ENCODE data around the gene OR4E1.
"Not testable (repeated sequence)": the region's sequence is repeated elsewhere in the genome, so short reads cannot be mapped to it uniquely, and the experiment has no call there.

OR4E1 gene

DNA sequence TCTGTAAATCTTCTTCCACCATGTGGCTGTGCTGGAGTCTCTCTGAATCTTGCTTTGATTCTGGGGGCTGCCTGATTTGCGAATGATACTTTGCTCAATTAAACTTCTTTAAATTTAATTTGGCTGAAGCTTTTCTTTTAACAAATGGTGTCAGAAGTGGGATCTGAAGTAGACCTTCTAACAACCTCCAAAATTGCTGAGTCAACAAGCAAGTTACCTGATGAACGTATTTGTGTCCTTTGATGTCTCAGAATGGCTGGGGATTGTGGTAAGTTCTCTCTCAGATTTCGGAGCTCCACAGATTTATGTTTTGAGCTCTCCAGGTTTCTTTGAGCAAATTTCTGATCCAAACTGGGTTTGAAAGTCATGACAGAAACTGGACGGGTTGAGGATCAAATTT lies 1.9 kb upstream of the OR4E1 start:
- no peak overlapping the region for H3K27ac Mint-ChIP-seq
- no peak for DNase-seq (ENCODE audit: low spot score in 2 of 2)
- no peaks in the 10 kb centered on the region for H3K4me1 Mint-ChIP-seq
- no peaks in the 10 kb centered on the region for H3K36me3 Mint-ChIP-seq
- H3K9me3 Mint-ChIP-seq, result no peaks in the 10 kb centered on the region
- no peak for ATAC-seq
- no peak overlapping the region for H3K4me3 Mint-ChIP-seq

DNA sequence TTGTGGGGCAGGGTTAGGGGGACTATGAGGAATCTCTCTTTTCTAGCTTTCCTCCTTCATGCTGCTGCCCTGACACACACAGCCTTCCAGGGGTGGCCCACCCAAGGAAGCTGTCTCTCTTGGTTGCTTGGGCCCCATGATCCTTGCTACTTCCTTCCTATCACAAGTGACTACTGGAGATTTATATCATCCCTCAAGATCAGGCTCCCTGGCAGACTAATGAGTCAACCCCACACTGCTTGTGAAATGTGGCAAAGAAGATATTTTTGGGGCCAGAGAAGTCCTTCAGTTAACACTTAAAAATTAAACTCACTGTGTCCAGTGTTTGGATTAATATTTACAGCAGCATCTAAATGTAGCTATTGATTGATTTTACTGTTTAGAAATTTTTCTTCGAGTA lies 1.5 kb downstream of the OR4E1 start:
- Mint-ChIP-seq H3K9me3 (no peaks in the 10 kb centered on the region), H3K4me1 (no peaks in the 10 kb centered on the region), H3K27ac (no peak overlapping the region), H3K36me3 (no peaks in the 10 kb centered on the region), H3K4me3 (no peak overlapping the region)
- DNase-seq (ENCODE audit: low spot score in 2 of 2), result no peak
- ATAC-seq, result no peak

DNA sequence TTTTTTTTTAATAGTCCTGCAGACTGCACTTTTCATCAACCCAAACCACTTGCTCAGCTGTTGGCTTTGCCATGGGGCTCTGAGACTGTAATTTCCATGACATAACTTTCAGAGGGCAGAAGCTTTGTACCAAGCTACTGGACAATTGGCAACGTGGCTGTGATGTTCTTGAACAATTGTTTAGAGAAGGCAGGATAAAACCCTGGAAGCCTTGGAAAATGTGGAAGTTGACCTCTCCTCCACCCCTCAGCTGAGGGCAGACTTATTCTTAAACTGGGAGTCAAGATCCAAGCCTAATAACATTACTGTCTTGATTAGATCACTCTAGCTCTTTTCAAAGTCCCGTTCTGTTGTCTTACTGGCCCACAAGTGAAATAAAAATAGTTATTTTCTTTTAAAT lies 2.2 kb downstream of the OR4E1 start:
- H3K27ac Mint-ChIP-seq, result no peak overlapping the region
- H3K9me3 Mint-ChIP-seq, result no peaks in the 10 kb centered on the region
- H3K4me3 Mint-ChIP-seq, result no peak overlapping the region
- no peaks in the 10 kb centered on the region for H3K4me1 Mint-ChIP-seq
- DNase-seq (ENCODE audit: low spot score in 2 of 2) (no peak), ATAC-seq (no peak)
- H3K36me3 Mint-ChIP-seq, result no peaks in the 10 kb centered on the region

DNA sequence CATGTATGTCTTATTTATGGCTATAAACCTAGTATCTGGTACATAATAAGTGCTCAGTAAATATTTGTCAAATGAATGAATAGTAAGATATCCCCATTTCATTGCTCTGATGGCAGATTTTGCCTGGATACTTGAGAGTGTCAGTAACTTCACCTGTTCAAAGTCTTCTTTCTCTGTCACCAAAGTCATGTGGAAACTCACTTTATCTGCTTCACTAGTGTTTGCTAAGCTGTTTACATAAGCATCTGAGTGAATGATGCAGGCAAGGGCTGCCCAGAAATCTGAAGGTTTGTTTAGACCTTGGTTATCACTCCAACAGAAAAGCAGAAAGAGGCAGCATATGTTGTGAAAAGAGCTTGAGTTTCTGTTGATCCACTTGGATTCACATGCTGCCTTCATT lies 4.3 kb downstream of the OR4E1 start:
- H3K27ac Mint-ChIP-seq, result no peak overlapping the region
- H3K9me3 Mint-ChIP-seq, result no peaks in the 10 kb centered on the region
- no peak overlapping the region for H3K4me3 Mint-ChIP-seq
- no peaks in the 10 kb centered on the region for H3K4me1 Mint-ChIP-seq
- DNase-seq (ENCODE audit: low spot score in 2 of 2) (no peak), ATAC-seq (no peak)
- H3K36me3 Mint-ChIP-seq, result no peaks in the 10 kb centered on the region

DNA sequence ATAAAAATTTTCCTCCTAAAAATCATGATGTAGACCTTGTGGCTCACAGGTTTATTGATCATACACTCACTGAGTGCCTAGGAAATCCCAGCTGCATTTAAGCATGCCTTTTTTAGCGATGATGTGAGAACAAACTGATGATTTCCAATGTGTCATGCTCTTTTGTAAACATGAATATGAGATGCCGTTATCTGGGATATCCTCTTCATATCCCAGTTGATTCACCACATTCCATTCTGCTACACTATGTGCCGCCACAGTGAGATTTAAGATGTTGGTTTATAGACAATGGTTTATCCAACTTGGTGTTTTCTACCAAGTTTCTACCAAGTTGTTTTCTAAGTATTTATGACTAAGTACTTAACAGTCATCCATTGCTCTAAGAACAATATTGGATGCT lies 5.2 kb downstream of the OR4E1 start:
- no peak overlapping the region for H3K27ac Mint-ChIP-seq
- no peak for DNase-seq (ENCODE audit: low spot score in 2 of 2)

DNA sequence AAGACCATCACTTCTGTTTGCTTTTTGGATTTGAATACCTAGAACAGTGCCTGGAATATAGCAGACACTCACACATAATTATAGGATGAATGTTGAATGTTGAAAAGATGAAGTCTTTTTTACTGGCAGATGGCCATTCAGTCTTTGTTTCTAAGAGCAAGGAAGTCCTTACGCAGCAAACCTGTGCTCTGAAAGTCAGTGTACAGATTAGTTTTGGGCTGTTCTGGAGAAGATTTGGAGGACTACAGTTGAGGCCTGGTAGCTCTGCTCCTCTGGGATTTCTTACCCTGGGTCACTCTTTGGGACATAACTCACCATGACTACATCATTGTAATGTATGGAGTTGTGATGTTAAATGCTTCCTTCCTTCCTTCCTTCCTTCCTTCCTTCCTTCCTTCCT lies 16.6 kb downstream of the OR4E1 start:
- Mint-ChIP-seq H3K4me1 (no peaks in the 10 kb centered on the region), H3K36me3 (no peaks in the 10 kb centered on the region), H3K27ac (no peak overlapping the region), H3K9me3 (no peaks in the 10 kb centered on the region), H3K4me3 (no peak overlapping the region)
- no peak for DNase-seq (ENCODE audit: low spot score in 2 of 2)
- ATAC-seq, result no peak

More for the DNA sequence above, 5.2 kb downstream of the OR4E1 start:
- ATAC-seq, result no peak
- Mint-ChIP-seq H3K4me3 (no peak overlapping the region), H3K4me1 (no peaks in the 10 kb centered on the region), H3K9me3 (no peaks in the 10 kb centered on the region), H3K36me3 (no peaks in the 10 kb centered on the region)

DNA sequence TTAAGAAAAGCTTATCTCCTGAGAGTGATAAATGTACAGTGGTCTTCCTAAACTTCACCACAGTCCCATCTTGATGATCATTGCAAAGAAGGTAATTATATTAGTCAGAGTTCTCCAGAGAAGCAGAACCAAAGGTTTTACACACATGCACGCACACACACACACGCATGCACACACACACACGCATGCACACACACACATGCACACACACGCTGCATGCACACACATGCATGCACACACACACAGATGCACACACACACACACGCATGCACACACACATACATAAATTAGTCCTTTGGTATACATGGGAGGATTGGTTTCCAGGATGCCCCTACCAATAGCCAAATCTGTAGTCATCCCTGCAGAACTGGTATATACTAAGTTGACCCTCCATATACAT lies 19.4 kb downstream of the OR4E1 start:
- Mint-ChIP-seq H3K4me3 (no peak overlapping the region), H3K9me3 (no peaks in the 10 kb centered on the region), H3K27ac (no peak overlapping the region), H3K4me1 (no peaks in the 10 kb centered on the region), H3K36me3 (no peaks in the 10 kb centered on the region)
- ATAC-seq (no peak), DNase-seq (ENCODE audit: low spot score in 2 of 2) (no peak)

DNA sequence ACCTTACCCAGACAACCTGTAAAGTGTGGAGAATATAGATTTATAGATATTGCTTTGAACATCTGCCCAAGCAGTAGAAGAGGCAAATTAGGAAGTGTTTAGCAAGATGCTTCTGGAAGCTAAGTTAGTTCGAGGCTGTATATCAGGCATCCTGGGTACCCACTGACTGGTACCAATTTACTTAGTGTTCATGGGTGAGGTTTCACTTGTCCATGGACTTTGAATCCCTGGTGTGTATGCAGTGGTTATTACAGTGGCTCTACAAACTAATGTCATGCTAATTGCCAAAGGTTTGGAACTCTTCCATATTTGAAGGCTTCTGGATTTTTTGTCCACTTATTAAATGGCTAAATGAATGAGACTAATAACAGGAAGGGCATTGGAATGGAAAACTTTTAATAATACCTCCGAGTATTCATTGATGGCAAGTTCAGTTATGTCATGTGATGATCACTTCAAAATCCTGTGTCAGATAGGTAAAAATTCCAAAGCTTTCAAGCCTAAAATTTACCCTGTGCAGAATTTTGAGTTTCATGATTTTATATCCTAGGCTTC lies 20.2 kb downstream of the OR4E1 start, which contains the start of gene OR4E2:
TSS of gene OR4E2 (plus strand) at position 505 of the 555 bp plus-strand sequence. CDS start 11,248 bp downstream, outside the sequence.
- Mint-ChIP-seq H3K4me3 (no peak within 1 kb of the TSS), H3K9me3 (no peaks in the 10 kb centered on the region), H3K27ac (no peak within 1 kb of the TSS), H3K4me1 (no peaks in the 10 kb centered on the region), H3K36me3 (no peaks in the 10 kb centered on the region)
- ATAC-seq, result no peak
- no peak for DNase-seq (ENCODE audit: low spot score in 2 of 2)

DNA sequence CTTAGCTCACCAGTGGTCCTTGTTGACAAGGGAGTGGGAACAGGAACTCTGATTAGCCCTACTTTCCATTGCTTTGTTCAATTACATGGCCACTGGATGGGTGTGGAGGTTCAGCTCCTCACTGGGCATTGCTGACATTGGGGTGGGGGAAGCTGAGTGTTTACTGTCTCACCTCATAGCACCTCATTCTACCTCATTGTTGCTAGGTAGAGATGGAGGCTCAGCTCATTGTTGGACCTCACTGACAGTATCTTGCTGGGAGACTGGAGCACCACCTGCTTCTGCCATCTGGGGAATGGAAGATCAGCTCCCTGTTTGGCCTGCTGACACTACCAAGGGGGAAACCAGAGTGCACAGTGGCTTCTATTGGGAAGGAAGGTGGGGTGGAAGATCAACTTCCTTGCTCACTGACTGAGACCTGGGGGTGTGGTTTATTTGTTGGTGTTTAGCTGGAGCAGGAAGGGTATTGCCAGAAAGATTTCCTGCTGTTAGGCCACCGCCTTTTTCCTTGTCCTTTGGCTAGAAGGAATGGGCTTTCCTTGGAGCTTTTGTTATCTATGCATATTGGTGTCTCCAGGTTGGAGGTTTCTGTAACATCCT lies 21.3 kb downstream of the OR4E1 start:
- no peaks in the 10 kb centered on the region for H3K36me3 Mint-ChIP-seq
- ATAC-seq (no peak), DNase-seq (ENCODE audit: low spot score in 2 of 2) (no peak)
- H3K4me3 Mint-ChIP-seq, result no peak overlapping the region
- H3K9me3 Mint-ChIP-seq, result no peaks in the 10 kb centered on the region
- H3K27ac Mint-ChIP-seq, result no peak overlapping the region
- no peaks in the 10 kb centered on the region for H3K4me1 Mint-ChIP-seq

DNA sequence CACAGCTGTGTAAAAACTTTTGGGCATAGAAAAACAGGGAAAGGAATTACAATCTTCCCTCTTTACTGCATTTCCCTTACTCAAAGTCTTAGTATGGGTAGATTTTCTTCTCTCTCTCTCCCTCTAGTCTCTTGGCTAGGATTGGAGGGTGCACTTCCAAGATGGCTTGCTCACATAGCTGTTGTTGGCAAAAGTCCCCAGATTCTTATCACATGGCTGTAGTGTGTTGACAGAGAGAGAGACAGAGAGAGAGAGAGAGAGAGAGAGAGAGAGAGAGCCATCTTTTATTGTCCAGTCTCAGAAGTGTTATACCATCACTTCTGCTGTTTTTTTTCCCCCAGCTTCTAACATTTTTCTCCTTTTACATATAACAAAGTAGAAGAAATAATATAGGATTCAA lies 26.2 kb downstream of the OR4E1 start:
- H3K4me3 Mint-ChIP-seq, result no peak overlapping the region
- DNase-seq (ENCODE audit: low spot score in 2 of 2), result no peak
- ATAC-seq, result no peak
- peaks cover 6% of the 10 kb centered on the region for H3K36me3 Mint-ChIP-seq
- H3K4me1 Mint-ChIP-seq, result no peaks in the 10 kb centered on the region
- no peaks in the 10 kb centered on the region for H3K9me3 Mint-ChIP-seq
- H3K27ac Mint-ChIP-seq, result no peak overlapping the region

DNA sequence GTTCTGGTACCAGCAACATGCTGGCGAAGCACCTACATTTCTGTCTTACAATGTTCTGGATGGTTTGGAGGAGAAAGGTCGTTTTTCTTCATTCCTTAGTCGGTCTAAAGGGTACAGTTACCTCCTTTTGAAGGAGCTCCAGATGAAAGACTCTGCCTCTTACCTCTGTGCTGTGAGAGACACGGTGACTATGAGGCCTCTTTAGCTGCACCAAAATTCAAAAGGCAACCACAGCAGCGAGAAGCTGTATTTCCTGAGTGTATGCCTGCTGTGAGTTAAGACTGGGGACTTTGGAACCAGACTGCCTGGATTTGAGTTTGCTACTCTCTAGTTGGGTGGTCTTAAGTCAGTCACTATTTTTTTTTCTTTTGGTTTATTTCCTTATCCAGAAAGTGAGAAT lies 30.2 kb downstream of the OR4E1 start:
- Mint-ChIP-seq H3K4me3 (peak overlapping the region; percentile 73), H3K27ac (peak overlapping the region; percentile 81), H3K36me3 (peaks cover 7% of the 10 kb centered on the region), H3K9me3 (no peaks in the 10 kb centered on the region), H3K4me1 (no peaks in the 10 kb centered on the region)
- DNase-seq (ENCODE audit: low spot score in 2 of 2) (no peak), ATAC-seq (no peak)

DNA sequence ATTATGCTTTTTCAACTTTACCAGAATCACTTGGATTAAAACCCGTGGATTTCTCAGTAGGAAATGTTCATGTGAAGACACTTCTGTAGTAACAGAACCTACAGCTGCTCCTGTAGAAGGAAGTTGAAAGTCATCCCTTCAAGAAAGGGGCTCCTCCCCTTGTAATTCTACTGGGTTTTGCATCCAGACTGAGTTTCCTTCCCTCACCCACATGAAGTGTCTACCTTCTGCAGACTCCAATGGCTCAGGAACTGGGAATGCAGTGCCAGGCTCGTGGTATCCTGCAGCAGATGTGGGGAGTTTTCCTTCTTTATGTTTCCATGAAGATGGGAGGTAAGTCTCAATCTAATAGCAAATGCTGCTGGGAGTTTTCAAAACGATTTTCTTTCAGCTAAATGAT lies 30.9 kb downstream of the OR4E1 start:
- Mint-ChIP-seq H3K4me3 (peak overlapping the region; percentile 73), H3K9me3 (no peaks in the 10 kb centered on the region), H3K27ac (peak overlapping the region; percentile 81), H3K4me1 (no peaks in the 10 kb centered on the region), H3K36me3 (peaks cover 7% of the 10 kb centered on the region)
- ATAC-seq (no peak), DNase-seq (ENCODE audit: low spot score in 2 of 2) (no peak)

DNA sequence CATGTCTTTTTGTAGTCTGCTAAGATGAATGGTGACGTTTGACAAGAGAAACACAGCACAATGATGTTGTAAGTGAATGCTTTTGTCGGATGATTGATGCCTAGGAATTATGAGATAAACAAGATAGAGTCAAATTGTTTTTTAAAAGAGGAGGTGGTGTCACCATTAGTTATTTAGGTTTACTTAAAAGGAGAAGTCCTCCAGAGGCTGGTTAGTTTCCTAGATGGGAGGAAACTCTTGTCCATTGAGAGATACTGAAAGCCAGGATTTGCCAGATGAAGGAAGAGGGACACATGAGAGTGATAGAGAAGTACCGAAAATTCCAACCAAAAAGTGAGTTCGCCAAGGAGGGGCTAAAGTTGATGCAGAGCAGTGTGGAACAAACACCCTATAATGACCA lies 38.8 kb downstream of the OR4E1 start, which contains the start of gene OR10G2:
TSS of gene OR10G2 (minus strand) at position 101 of the 400 bp plus-strand sequence. CDS start at position 3, 98 bp downstream.
- no peak within 1 kb of the TSS for H3K4me3 Mint-ChIP-seq
- ATAC-seq (no peak), DNase-seq (ENCODE audit: low spot score in 2 of 2) (no peak)
- H3K4me1 Mint-ChIP-seq, result no peaks in the 10 kb centered on the region
- H3K9me3 Mint-ChIP-seq, result no peaks in the 10 kb centered on the region
- no peak within 1 kb of the TSS for H3K27ac Mint-ChIP-seq
- H3K36me3 Mint-ChIP-seq, result no peaks in the 10 kb centered on the region

DNA sequence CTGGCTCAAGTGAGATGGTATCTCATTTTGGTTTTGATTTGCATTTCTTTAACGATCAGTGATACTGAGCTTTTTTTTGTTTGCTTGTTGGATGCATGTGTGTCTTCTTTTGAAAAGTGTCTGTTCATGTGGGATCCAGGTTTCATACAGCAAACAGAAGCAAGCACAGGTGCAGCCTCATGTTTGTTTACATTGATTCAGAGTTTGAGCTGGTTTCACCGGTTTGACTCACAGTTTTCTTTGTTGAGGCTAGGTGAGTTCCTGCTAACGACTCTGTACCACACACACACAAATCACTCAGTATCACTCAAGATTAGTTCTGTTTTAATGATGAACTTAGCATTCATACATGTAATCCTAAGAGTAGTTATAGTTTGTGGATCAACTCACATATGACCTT lies 42.5 kb downstream of the OR4E1 start:
- H3K4me3 Mint-ChIP-seq, result no peak overlapping the region
- H3K9me3 Mint-ChIP-seq, result no peaks in the 10 kb centered on the region
- no peaks in the 10 kb centered on the region for H3K36me3 Mint-ChIP-seq
- DNase-seq (ENCODE audit: low spot score in 2 of 2) (no peak), ATAC-seq (no peak)
- H3K4me1 Mint-ChIP-seq, result no peaks in the 10 kb centered on the region
- no peak overlapping the region for H3K27ac Mint-ChIP-seq

DNA sequence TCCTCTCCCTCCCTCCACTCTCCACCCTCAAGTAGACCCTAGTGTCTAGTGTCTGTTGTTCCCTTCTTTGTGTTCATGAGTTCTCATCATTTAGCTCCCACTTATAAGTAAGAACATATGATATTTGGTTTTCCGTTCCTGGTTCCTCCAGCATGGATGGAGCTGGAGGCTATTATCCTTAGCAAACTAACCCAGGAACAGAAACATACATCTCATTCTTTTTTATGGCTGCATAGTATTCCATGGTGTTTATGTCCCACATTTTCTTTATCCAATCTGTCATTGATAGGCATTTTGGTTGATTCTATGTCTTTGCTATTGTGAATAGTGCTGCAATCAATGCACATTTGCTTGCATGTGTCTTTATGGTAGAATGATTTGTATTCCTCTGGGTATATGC lies 43.1 kb downstream of the OR4E1 start:
- ATAC-seq; H3K9me3 Mint-ChIP-seq; H3K27ac Mint-ChIP-seq; H3K36me3 Mint-ChIP-seq; H3K4me1 Mint-ChIP-seq; DNase-seq (ENCODE audit: low spot score in 2 of 2); H3K4me3 Mint-ChIP-seq: not testable (repeated sequence)

DNA sequence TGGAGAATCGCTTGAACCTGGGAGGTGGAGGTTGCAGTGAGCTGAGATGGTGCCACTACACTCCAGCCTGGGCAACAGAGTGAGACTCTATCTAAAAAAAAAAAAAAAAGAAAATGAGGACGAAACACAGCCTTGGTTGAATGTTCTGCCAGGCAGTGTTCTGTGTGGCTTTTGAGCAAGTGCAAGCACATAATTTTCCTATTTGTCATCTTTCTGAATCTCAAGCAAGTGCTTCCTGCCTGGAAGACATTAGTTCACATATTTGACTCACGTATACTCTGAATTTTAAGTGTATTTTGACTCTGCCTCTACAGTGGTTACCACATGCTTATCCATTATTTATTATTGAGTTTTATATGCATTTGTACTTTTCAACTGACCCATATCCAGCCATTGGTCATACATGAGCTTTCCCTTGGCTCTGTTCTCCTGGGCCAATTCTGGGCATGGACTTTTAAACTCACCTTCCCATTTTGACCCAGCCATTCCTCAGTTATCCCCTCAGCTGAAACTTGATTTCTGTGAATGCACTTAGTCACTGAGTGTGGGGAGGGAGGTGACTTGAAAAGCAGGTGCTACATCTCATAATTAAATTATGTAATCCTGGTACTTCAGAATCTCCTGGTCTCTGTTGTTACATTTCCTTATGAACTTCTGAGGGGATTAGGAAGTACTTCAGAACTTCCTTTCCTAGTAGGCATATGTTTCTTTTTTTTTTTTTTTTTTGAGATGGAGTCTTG lies 47.0 kb downstream of the OR4E1 start:
- DNase-seq (ENCODE audit: low spot score in 2 of 2) (no peak), ATAC-seq (no peak)
- H3K4me3 Mint-ChIP-seq, result no peak overlapping the region
- H3K27ac Mint-ChIP-seq, result no peak overlapping the region
- H3K4me1 Mint-ChIP-seq, result no peaks in the 10 kb centered on the region
- H3K36me3 Mint-ChIP-seq, result no peaks in the 10 kb centered on the region
- no peaks in the 10 kb centered on the region for H3K9me3 Mint-ChIP-seq

Data from stimulated activated effector memory CD8-positive, alpha-beta T cell treated with anti-CD3 and anti-CD28 coated beads, Interleukin-12 subunit alpha, Interleukin-12 subunit beta, amount 100 ng/mL, for 72 hours (primary cell).